ENCODE measurements around the gene ZFYVE9. TPM values are rescaled to one million over a fixed set of nuclear protein-coding genes. Genes with fewer than 3 reads are reported as not detected.

Gene ZFYVE9
- total and polyA plus RNA-seq, 2 experiments from 2014 or later = 5.4 to 27.3 TPM

DNA sequence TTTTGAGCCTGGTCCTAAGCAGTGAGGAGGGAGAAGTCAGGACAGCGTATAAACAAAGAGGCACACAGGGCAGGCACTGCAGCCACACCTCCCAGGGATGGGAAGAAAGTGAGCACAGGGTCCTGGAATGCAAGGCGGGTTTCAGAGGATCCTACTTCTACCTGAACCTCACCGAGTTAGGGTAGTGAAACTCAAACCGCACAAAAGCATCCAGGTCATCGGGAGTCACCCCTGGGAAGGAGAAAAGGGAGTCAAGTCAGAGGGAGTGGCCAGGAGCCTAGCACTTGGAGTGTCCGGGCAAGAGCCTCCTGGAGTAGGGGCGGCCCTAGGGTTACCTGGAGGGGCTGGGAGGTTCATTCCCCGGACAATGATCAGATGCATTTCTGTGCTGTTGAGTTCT, 213.5 kb downstream of the ZFYVE9 start:
- TF ChIP-seq, protein P1, sequence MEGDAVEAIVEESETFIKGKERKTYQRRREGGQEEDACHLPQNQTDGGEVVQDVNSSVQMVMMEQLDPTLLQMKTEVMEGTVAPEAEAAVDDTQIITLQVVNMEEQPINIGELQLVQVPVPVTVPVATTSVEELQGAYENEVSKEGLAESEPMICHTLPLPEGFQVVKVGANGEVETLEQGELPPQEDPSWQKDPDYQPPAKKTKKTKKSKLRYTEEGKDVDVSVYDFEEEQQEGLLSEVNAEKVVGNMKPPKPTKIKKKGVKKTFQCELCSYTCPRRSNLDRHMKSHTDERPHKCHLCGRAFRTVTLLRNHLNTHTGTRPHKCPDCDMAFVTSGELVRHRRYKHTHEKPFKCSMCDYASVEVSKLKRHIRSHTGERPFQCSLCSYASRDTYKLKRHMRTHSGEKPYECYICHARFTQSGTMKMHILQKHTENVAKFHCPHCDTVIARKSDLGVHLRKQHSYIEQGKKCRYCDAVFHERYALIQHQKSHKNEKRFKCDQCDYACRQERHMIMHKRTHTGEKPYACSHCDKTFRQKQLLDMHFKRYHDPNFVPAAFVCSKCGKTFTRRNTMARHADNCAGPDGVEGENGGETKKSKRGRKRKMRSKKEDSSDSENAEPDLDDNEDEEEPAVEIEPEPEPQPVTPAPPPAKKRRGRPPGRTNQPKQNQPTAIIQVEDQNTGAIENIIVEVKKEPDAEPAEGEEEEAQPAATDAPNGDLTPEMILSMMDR (conservative IDR thresholded peaks at IDR 0.05; ENCODE audit: low read depth in 2 of 2) = no peak
- TF ChIP-seq CREB1 (CRISPR knock-in tag; IDR thresholded peaks at IDR 0.05; ENCODE audit: low read depth) = no peak
- TF ChIP-seq, protein P2, sequence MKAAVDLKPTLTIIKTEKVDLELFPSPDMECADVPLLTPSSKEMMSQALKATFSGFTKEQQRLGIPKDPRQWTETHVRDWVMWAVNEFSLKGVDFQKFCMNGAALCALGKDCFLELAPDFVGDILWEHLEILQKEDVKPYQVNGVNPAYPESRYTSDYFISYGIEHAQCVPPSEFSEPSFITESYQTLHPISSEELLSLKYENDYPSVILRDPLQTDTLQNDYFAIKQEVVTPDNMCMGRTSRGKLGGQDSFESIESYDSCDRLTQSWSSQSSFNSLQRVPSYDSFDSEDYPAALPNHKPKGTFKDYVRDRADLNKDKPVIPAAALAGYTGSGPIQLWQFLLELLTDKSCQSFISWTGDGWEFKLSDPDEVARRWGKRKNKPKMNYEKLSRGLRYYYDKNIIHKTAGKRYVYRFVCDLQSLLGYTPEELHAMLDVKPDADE (IDR thresholded peaks at IDR 0.05) = no peak
- ATAC-seq = no peak
- peaks cover 75% of the 10 kb centered on the region for H3K36me3 Mint-ChIP-seq (ENCODE audit: low read depth)
- no peaks in the 10 kb centered on the region for H3K27me3 ChIP-seq (ENCODE audit: insufficient read depth)
- H3F3A ChIP-seq (replicated peaks; ENCODE audit: low read depth) = peaks cover 10% of the 10 kb centered on the region; the same call in 1 of the 2 replicates
- no peaks in the 10 kb centered on the region for H3K79me2 ChIP-seq (replicated peaks; ENCODE audit: insufficient read depth)
- H3K9me2 ChIP-seq (ENCODE audit: insufficient read depth) = no peaks in the 10 kb centered on the region
- H3K4me2 ChIP-seq = no peak overlapping the region
- peaks cover 9% of the 10 kb centered on the region for H3K4me1 ChIP-seq (ENCODE audit: insufficient read depth)
- H2AFZ ChIP-seq = no peak overlapping the region
- peaks cover 11% of the 10 kb centered on the region; the same call in 2 of the 3 replicates for H3K4me1 Mint-ChIP-seq
- H4K20me1 ChIP-seq (replicated peaks; ENCODE audit: insufficient read depth) = no peaks in the 10 kb centered on the region; the same call in 1 of the 2 replicates
- no peak overlapping the region for H3K27ac ChIP-seq (ENCODE audit: low read depth)
- H3K27me3 Mint-ChIP-seq (ENCODE audit: insufficient read depth, low read depth, poor library complexity) = peaks cover 22% of the 10 kb centered on the region
- peaks cover 18% of the 10 kb centered on the region for H3K36me3 ChIP-seq (ENCODE audit: insufficient read depth)
- no peak overlapping the region for H3K4me3 Mint-ChIP-seq
- no peak overlapping the region for H3K4me3 ChIP-seq
- no peaks in the 10 kb centered on the region for H3K9me3 Mint-ChIP-seq
- no peak overlapping the region for H3K27ac Mint-ChIP-seq
- DNase-seq (ENCODE audit: low spot score) = no peak

DNA sequence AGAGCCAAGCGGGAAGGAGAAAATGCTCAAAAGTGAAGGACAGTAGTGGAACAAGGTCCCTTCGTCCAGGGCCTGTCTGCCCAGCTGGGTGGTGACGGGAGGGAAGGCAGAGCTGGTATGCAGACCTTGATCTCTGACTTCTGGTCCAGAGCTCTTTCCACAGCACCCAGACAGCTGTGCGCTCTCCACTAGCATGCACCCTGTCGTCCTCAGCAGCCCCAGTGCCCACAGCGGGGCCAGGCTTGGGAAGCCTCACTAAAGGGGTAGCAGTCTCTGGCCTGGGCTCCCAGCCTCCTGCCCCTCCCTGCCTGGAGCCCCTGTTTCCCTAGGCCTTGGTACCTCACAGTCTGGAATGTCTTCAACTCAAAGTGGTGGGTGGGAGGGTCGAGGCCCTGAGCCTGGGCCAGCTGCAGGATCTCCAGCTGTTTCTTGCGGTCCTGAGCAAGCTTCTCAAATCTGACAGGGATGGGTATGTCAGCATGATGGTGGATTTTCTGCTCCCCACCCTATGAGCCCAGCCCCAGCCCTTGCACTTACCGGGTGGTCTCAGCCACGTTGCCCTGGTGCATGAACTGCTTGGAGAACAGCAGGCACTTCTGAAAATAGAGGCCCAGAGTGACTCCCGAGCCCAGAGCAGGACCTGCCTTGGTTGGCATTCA, 214.1 kb downstream of the ZFYVE9 start:
- H3K79me2 ChIP-seq (replicated peaks; ENCODE audit: insufficient read depth) = no peaks in the 10 kb centered on the region
- peaks cover 9% of the 10 kb centered on the region for H3K4me1 ChIP-seq (ENCODE audit: insufficient read depth)
- peaks cover 10% of the 10 kb centered on the region; the same call in 1 of the 2 replicates for H3F3A ChIP-seq (replicated peaks; ENCODE audit: low read depth)
- H3K36me3 ChIP-seq (ENCODE audit: insufficient read depth) = peaks cover 18% of the 10 kb centered on the region
- ATAC-seq (no peak), DNase-seq (ENCODE audit: low spot score) (no peak)
- H3K27me3 ChIP-seq (ENCODE audit: insufficient read depth) = no peaks in the 10 kb centered on the region
- Mint-ChIP-seq H3K27ac (no peak overlapping the region), H3K36me3 (ENCODE audit: low read depth) (peaks cover 74% of the 10 kb centered on the region), H3K4me3 (no peak overlapping the region; the same call in 2 of the 3 replicates), H3K27me3 (ENCODE audit: insufficient read depth, low read depth, poor library complexity) (peaks cover 22% of the 10 kb centered on the region), H3K9me3 (no peaks in the 10 kb centered on the region), H3K4me1 (peaks cover 7% of the 10 kb centered on the region; the same call in 2 of the 3 replicates)
- H4K20me1 ChIP-seq (replicated peaks; ENCODE audit: insufficient read depth) = no peaks in the 10 kb centered on the region; the same call in 1 of the 2 replicates
- H3K4me3 ChIP-seq = no peak overlapping the region
- no peaks in the 10 kb centered on the region for H3K9me2 ChIP-seq (ENCODE audit: insufficient read depth)
- no peak overlapping the region for H3K27ac ChIP-seq (ENCODE audit: low read depth)
- H3K4me2 ChIP-seq = no peak overlapping the region
- H2AFZ ChIP-seq = no peak overlapping the region
- TF ChIP-seq NANOG (IDR thresholded peaks at IDR 0.05; ENCODE audit: borderline replicate concordance) (no peak), CREB1 (CRISPR knock-in tag; IDR thresholded peaks at IDR 0.05; ENCODE audit: low read depth) (no peak), POLR2AphosphoS5 (IDR thresholded peaks at IDR 0.05; ENCODE audit: low read depth) (no peak), EZH2phosphoT487 (IDR thresholded peaks at IDR 0.05; ENCODE audit: unreplicated experiment) (no peak)
- TF ChIP-seq, protein P2 (IDR thresholded peaks at IDR 0.05) = no peak
- TF ChIP-seq, protein P1 (conservative IDR thresholded peaks at IDR 0.05; ENCODE audit: low read depth in 2 of 2) = no peak
- TF ChIP-seq, protein P3, sequence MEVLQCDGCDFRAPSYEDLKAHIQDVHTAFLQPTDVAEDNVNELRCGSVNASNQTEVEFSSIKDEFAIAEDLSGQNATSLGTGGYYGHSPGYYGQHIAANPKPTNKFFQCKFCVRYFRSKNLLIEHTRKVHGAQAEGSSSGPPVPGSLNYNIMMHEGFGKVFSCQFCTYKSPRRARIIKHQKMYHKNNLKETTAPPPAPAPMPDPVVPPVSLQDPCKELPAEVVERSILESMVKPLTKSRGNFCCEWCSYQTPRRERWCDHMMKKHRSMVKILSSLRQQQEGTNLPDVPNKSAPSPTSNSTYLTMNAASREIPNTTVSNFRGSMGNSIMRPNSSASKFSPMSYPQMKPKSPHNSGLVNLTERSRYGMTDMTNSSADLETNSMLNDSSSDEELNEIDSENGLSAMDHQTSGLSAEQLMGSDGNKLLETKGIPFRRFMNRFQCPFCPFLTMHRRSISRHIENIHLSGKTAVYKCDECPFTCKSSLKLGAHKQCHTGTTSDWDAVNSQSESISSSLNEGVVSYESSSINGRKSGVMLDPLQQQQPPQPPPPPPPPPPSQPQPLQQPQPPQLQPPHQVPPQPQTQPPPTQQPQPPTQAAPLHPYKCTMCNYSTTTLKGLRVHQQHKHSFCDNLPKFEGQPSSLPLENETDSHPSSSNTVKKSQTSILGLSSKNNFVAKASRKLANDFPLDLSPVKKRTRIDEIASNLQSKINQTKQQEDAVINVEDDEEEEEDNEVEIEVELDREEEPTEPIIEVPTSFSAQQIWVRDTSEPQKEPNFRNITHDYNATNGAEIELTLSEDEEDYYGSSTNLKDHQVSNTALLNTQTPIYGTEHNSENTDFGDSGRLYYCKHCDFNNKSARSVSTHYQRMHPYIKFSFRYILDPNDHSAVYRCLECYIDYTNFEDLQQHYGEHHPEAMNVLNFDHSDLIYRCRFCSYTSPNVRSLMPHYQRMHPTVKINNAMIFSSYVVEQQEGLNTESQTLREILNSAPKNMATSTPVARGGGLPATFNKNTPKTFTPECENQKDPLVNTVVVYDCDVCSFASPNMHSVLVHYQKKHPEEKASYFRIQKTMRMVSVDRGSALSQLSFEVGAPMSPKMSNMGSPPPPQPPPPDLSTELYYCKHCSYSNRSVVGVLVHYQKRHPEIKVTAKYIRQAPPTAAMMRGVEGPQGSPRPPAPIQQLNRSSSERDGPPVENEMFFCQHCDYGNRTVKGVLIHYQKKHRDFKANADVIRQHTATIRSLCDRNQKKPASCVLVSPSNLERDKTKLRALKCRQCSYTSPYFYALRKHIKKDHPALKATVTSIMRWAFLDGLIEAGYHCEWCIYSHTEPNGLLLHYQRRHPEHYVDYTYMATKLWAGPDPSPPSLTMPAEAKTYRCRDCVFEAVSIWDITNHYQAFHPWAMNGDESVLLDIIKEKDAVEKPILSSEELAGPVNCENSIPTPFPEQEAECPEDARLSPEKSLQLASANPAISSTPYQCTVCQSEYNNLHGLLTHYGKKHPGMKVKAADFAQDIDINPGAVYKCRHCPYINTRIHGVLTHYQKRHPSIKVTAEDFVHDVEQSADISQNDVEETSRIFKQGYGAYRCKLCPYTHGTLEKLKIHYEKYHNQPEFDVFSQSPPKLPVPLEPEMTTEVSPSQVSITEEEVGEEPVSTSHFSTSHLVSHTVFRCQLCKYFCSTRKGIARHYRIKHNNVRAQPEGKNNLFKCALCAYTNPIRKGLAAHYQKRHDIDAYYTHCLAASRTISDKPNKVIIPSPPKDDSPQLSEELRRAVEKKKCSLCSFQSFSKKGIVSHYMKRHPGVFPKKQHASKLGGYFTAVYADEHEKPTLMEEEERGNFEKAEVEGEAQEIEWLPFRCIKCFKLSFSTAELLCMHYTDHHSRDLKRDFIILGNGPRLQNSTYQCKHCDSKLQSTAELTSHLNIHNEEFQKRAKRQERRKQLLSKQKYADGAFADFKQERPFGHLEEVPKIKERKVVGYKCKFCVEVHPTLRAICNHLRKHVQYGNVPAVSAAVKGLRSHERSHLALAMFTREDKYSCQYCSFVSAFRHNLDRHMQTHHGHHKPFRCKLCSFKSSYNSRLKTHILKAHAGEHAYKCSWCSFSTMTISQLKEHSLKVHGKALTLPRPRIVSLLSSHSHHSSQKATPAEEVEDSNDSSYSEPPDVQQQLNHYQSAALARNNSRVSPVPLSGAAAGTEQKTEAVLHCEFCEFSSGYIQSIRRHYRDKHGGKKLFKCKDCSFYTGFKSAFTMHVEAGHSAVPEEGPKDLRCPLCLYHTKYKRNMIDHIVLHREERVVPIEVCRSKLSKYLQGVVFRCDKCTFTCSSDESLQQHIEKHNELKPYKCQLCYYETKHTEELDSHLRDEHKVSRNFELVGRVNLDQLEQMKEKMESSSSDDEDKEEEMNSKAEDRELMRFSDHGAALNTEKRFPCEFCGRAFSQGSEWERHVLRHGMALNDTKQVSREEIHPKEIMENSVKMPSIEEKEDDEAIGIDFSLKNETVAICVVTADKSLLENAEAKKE (CRISPR knock-in tag; IDR thresholded peaks at IDR 0.05) = no peak

All from GM23338 (cell line).